A549 (cell line): ENCODE results near the gene CDK5RAP2. TPM values are rescaled to one million over a fixed set of nuclear protein-coding genes. Genes with fewer than 3 reads are reported as not detected.
"Not testable (repeated sequence)": the region's sequence is repeated elsewhere in the genome, so short reads cannot be mapped to it uniquely, and the experiment has no call there.

Experiments
- ATAC-seq, 2 experiments: fragments of 200-7000 bp in 1 of 2; fragments of >200 bp in 1 of 2; cut with Nextera tagmentation in 1 of 2; cut with Tn5 transposase in 1 of 2; 3 replicates each; pipeline versions ENCODE4 v1.8.0 to v1.9.1; 2018 to 2020; ENCODE audit warnings: mild to moderate bottlenecking in 1 of 2, moderate library complexity in 1 of 2
- CTCF ChIA-PET: fragments of 300-600 bp; sonication (Branson Sonifier 250); formaldehyde crosslinking; extraction: SDS; loops from one replicate; lab custom pipeline; 2021; ENCODE audit warnings: antibody characterized with exemption, inconsistent platforms; lab: Yijun Ruan, JAX
- POLR2A ChIA-PET: fragments of 350-600 bp; formaldehyde crosslinking; extraction: SDS; loops from one replicate; lab custom pipeline; 2021; ENCODE audit warnings: antibody characterized with exemption, inconsistent platforms; lab: Yijun Ruan, JAX
- DNase-seq, 2 experiments: peaks; one replicate each; pipeline versions ENCODE4 v3.0.0 to v3.0.0-alpha.2; 2011 to 2016; ENCODE audit warnings: low read depth in 1 of 2, low spot score in 1 of 2
- FAIRE-seq: peaks from 2 replicates; lab custom pipeline; 2011; peaks lifted over from hg19 to GRCh38; lab: Jason Lieb, UNC
- H3K27ac ChIP-seq, 2 experiments: fragments of >200 bp; sonication (Bioruptor Twin); formaldehyde crosslinking; 3 replicates each; pipeline ENCODE4 v1.5.1; 2016 to 2017
- H3K4me1 ChIP-seq: fragments of >200 bp; sonication (Bioruptor Twin); formaldehyde crosslinking; 3 replicates; pipeline ENCODE4 v1.6.1; 2016
- H3K4me2 ChIP-seq: fragments of >200 bp; sonication (Bioruptor Twin); formaldehyde crosslinking; 3 replicates; pipeline ENCODE4 v1.6.1; 2016
- H3K4me3 ChIP-seq: fragments of >200 bp; sonication (Bioruptor Twin); formaldehyde crosslinking; 3 replicates; pipeline ENCODE4 v1.5.1; 2016
- H3K9me3 ChIP-seq: fragments of >200 bp; sonication (Bioruptor Twin); formaldehyde crosslinking; 3 replicates; pipeline ENCODE4 v1.6.1; 2016
- CBX2 ChIP-seq: fragments of 200-600 bp; sonication (generic); IDR thresholded peaks from 2 replicates; pipeline ENCODE4 v1.6.1; 2016; ENCODE audit warnings: low read depth, mild to moderate bottlenecking, borderline replicate concordance
- CBX8 ChIP-seq: fragments of 200-600 bp; sonication (generic); IDR thresholded peaks from 2 replicates; pipeline ENCODE4 v1.6.1; 2016
- CHD4 ChIP-seq: fragments of 200-600 bp; sonication (generic); IDR thresholded peaks from 2 replicates; pipeline ENCODE4 v1.6.1; 2016; ENCODE audit warnings: antibody characterized with exemption, mild to moderate bottlenecking, borderline replicate concordance
- E2F6 ChIP-seq: IDR thresholded peaks from 2 replicates; pipeline ENCODE4 v1.6.1; 2012; ENCODE audit warnings: low read depth, borderline replicate concordance
- EHF ChIP-seq: fragments of 250-450 bp; sonication (Bioruptor Pico); IDR thresholded peaks from 2 replicates; pipeline ENCODE4 v1.5.0; 2020; ENCODE audit warnings: mild to moderate bottlenecking
- EHMT2 ChIP-seq: fragments of 200-600 bp; sonication (generic); IDR thresholded peaks from 2 replicates; pipeline ENCODE4 v1.6.1; 2016; ENCODE audit warnings: antibody characterized with exemption, low read depth, mild to moderate bottlenecking, moderate library complexity
- EP300 ChIP-seq, 2 experiments: fragments of >200 bp; sonication (Bioruptor Twin); formaldehyde crosslinking; IDR thresholded peaks; 2 replicates in 1 of 2; 3 replicates in 1 of 2; pipeline ENCODE4 v1.6.1; 2016 to 2017
- GATA3 ChIP-seq: IDR thresholded peaks from 2 replicates; pipeline ENCODE4 v1.6.1; 2012; ENCODE audit warnings: borderline replicate concordance
- HDAC2 ChIP-seq: fragments of 200-600 bp; sonication (generic); IDR thresholded peaks from 2 replicates; pipeline ENCODE4 v1.6.1; 2016
- HEYL ChIP-seq: fragments of 250-450 bp; sonication (Bioruptor Pico); IDR thresholded peaks from 2 replicates; pipeline ENCODE4 v1.8.0; 2021; ENCODE audit warnings: mild to moderate bottlenecking, moderate library complexity
- JUN ChIP-seq, 2 experiments: fragments of >200 bp; sonication (Bioruptor Twin); formaldehyde crosslinking; IDR thresholded peaks; 2 replicates in 1 of 2; 3 replicates in 1 of 2; pipeline ENCODE4 v1.6.1; 2016 to 2017
- JUNB ChIP-seq: fragments of >200 bp; sonication (Bioruptor Twin); formaldehyde crosslinking; IDR thresholded peaks from 2 replicates; pipeline ENCODE4 v1.6.1; 2016
- MYC ChIP-seq: IDR thresholded peaks from 2 replicates; pipeline ENCODE4 v1.6.1; 2012; ENCODE audit warnings: mild to moderate bottlenecking, inconsistent platforms, low read length, improper control_type of control experiment, borderline replicate concordance
- NFE2L2 ChIP-seq: fragments of 150-350 bp; conservative IDR thresholded peaks from 2 replicates; pipeline ENCODE4 v1.6.1; 2014; ENCODE audit warnings: low read length
- NPAS2 ChIP-seq: fragments of 250-450 bp; sonication (Bioruptor Pico); IDR thresholded peaks from 2 replicates; pipeline ENCODE4 v1.8.0; 2022; ENCODE audit warnings: mild to moderate bottlenecking, moderate library complexity, borderline replicate concordance
- POLR2A ChIP-seq: IDR thresholded peaks from 2 replicates; pipeline ENCODE4 v1.6.1; 2012; ENCODE audit warnings: mild to moderate bottlenecking, low read length
- RARB ChIP-seq: fragments of 250-450 bp; sonication (Bioruptor Pico); IDR thresholded peaks from 2 replicates; pipeline ENCODE4 v1.8.0; 2021; ENCODE audit warnings: mild to moderate bottlenecking, moderate library complexity
- RFX5 ChIP-seq: fragments of 450-650 bp; IDR thresholded peaks from 2 replicates; pipeline ENCODE4 v1.7.1; 2014; ENCODE audit warnings: antibody characterized with exemption, mild to moderate bottlenecking, moderate library complexity
- SREBF2 ChIP-seq: fragments of 450-650 bp; IDR thresholded peaks from 2 replicates; pipeline ENCODE4 v1.6.1; 2014; ENCODE audit warnings: mild to moderate bottlenecking, moderate library complexity
- ZNF302 ChIP-seq: fragments of 250-450 bp; sonication (Bioruptor Pico); IDR thresholded peaks from 2 replicates; pipeline ENCODE4 v1.9.0; 2021; ENCODE audit warnings: inconsistent platforms, mild to moderate bottlenecking, moderate library complexity
- ZSCAN20 ChIP-seq: fragments of 250-450 bp; sonication (Bioruptor Pico); IDR thresholded peaks from 2 replicates; pipeline ENCODE4 v1.8.0; 2022; ENCODE audit warnings: mild to moderate bottlenecking, moderate library complexity
- WGBS: methylation state at CpG from one replicate; pipeline ENCODE4 v1.1.6; 2017; ENCODE audit errors: missing lambda C conversion rate; 5-methylcytosine and 5-hydroxymethylcytosine counted together
- polyA plus RNA-seq, 4 experiments: library from polyadenylated mRNA; depleted of rRNA in 3 of 4; stranded (reverse); fragments of >200 nt; fragmentation: RNase III in 1 of 4; extraction: RNeasy Plus Mini Kit Qiagen cat#74134 plus additional on column Dnase treatment in 1 of 4; gene quantifications; 2 replicates in 3 of 4; 3 replicates in 1 of 4; pipeline ENCODE4 v1.2.3, GENCODE V29; 2011 to 2017
- TF ChIP-seq, protein P1 (sequence below): IDR thresholded peaks from 2 replicates; pipeline ENCODE4 v1.6.1; 2012
- TF ChIP-seq, protein P2 (sequence below): fragments of 150-350 bp; IDR thresholded peaks from 2 replicates; pipeline ENCODE4 v1.6.1; 2014; ENCODE audit warnings: low read depth, mild to moderate bottlenecking, low read length
- TF ChIP-seq, protein P3 (sequence below): fragments of >200 bp; sonication (Bioruptor Twin); formaldehyde crosslinking; IDR thresholded peaks from 3 replicates; pipeline ENCODE4 v1.5.1; 2016

Gene CDK5RAP2
- polyA plus RNA-seq, 2 of the 4 experiments (the other 2 are of a cell fraction): 29.1 to 44.6 TPM

- TF ChIP-seq, protein P1, sequence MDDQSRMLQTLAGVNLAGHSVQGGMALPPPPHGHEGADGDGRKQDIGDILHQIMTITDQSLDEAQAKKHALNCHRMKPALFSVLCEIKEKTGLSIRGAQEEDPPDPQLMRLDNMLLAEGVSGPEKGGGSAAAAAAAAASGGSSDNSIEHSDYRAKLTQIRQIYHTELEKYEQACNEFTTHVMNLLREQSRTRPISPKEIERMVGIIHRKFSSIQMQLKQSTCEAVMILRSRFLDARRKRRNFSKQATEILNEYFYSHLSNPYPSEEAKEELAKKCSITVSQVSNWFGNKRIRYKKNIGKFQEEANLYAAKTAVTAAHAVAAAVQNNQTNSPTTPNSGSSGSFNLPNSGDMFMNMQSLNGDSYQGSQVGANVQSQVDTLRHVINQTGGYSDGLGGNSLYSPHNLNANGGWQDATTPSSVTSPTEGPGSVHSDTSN: no peak
- TF ChIP-seq EHF (CRISPR knock-in tag): no peak
- no peak for TF ChIP-seq RARB (CRISPR knock-in tag)
These were observed 116.2 kb downstream of the CDK5RAP2 start (continued) for GRCh38 chr9:120463765-120464164.

DNA sequence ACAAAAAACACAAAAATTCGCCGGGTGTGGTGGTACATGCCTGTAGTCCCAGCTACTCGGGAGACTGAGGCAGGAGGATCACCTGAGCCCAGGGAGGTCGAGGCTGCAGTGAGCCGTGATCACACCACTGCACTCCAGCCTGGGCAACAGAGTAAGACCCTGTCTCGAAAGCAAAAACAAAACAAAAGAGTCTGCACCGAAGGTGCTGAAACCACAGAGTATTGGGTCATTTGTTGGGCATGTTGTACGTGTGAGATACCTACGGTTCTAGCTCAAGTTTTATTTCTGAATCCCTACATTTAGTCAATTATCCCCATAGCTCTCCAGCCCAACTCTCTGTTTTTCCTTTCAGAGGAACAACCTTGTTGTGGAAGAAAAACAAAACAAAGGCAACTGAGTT, 118.3 kb downstream of the CDK5RAP2 start:
- H3K9me3 ChIP-seq, ATAC-seq, DNase-seq, POLR2A ChIA-PET, CTCF ChIA-PET, H3K4me3 ChIP-seq, H3K27ac ChIP-seq, H3K4me2 ChIP-seq, FAIRE-seq, H3K4me1 ChIP-seq: not testable (repeated sequence)
- WGBS: 90% methylated on average over 9 of the region's 9 CpGs

DNA sequence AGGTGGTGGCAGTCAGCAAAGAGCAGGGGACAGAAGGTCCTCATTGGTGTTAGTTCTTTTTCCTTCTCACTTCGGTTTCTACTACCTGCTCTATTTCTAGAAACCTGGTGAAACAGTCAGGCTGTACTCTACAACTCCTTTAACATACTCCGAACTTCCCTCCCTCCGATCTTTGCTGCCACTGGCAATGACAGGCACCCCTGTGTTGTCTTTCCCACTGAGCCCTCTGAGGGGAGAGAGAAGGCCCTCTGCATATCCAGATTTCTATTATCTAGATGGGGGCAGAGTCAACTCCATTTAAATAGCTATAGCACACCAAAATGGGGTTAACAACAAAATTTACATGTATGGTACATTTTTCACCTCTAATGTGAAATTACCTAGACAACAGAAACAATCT, 123.7 kb downstream of the CDK5RAP2 start:
- H3K4me3 ChIP-seq: no peak overlapping the region
- H3K27ac ChIP-seq: no peak overlapping the region
- H3K9me3 ChIP-seq: no peaks in the 10 kb centered on the region
- ChIA-PET CTCF (interaction anchor here (0.8 to 2.9 kb wide), 2 partner anchors 12 to 14 kb away, joined by 3 to 8 read pairs; no protein-coding TSS in a partner anchor), POLR2A (no interaction called here)
- H3K4me1 ChIP-seq: no peaks in the 10 kb centered on the region
- H3K4me2 ChIP-seq: no peak overlapping the region
- 87% methylated on average over 3 of the region's 3 CpGs for WGBS
- no peak for DNase-seq
- TF ChIP-seq E2F6 (no peak), JUN (IDR thresholded peaks at IDR 0.05) (no peak), JUNB (no peak)
- no peak for FAIRE-seq
- no peak for ATAC-seq

DNA sequence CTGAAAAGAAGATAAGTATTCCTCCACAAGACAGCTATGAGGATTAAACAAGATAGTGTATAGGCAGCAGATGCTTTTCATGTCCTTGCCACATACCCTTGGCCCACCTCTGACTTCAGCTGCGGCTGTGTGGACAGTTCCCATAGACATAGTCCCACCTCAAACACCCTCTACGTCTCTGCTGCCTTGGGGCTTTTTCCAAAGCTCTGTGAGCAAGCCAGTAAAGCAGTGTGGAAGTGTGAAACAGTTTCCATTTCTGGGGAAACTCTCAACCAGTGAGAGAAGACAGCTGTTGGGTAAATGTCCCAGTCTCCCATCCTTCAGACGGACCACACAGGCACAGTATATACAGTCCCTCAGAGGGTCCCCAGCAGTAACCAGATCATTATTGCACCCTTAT, 125.5 kb downstream of the CDK5RAP2 start:
- FAIRE-seq: no peak
- no peak overlapping the region for H3K4me2 ChIP-seq
- no peak for TF ChIP-seq EHF (CRISPR knock-in tag)
- no peak for TF ChIP-seq POLR2A
- TF ChIP-seq, all 56 proteins: peak for 0
- ChIA-PET POLR2A (no interaction called here), CTCF (no interaction called here)
- Histone ChIP-seq H3K9me3 (no peaks in the 10 kb centered on the region), H3K4me3 (no peak overlapping the region), H3K4me1 (no peaks in the 10 kb centered on the region), H3K27ac (no peak overlapping the region)
- ATAC-seq (no peak), DNase-seq (no peak)
- WGBS: 84% methylated on average over 3 of the region's 3 CpGs

GRCh38 chr9:120453792-120454191, 126.2 kb downstream of the CDK5RAP2 start:
- Histone ChIP-seq H3K4me1 (no peaks in the 10 kb centered on the region), H3K4me2 (no peak overlapping the region), H3K27ac (no peak overlapping the region), H3K4me3 (no peak overlapping the region), H3K9me3 (no peaks in the 10 kb centered on the region)
- POLR2A ChIA-PET: no interaction called here
- CTCF ChIA-PET: interaction anchor here (1.1 kb wide), 1 partner anchor 24 kb away, joined by 3 read pairs; no protein-coding TSS in a partner anchor
- 85% methylated on average over 4 of the region's 4 CpGs for WGBS
- DNase-seq (no peak), ATAC-seq (no peak), FAIRE-seq (no peak)
- TF ChIP-seq NPAS2 (no peak), CHD4 (no peak), RFX5 (no peak), EHMT2 (no peak)

DNA sequence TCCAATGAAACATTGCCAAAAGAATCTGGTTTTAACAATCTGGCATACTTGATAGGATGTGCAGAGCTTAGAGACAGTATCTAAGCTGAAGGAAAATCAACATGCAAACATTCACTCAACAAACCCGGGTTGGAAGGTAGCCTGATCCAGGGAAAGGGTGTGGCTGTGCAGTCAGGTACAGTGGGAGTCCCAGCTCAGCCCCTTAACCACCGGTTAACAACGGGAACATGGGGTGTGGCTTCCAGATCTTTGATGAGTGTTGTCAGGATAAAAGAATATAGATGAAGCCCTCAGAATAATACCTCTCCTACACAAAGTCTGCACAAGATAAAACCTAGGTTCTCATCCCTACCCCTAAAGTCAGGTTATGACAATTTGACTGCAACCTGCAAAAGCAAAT, 127.3 kb downstream of the CDK5RAP2 start:
- H3K27ac ChIP-seq: no peak overlapping the region
- H3K4me2 ChIP-seq: no peak overlapping the region
- H3K9me3 ChIP-seq: no peaks in the 10 kb centered on the region
- no peak for DNase-seq
- no peak for ATAC-seq
- ChIA-PET CTCF (no interaction called here), POLR2A (no interaction called here)
- 81% methylated on average over 3 of the region's 3 CpGs for WGBS
- H3K4me1 ChIP-seq: no peaks in the 10 kb centered on the region
- FAIRE-seq: no peak
- H3K4me3 ChIP-seq: no peak overlapping the region
- no peak for TF ChIP-seq NFE2L2
- TF ChIP-seq, protein P2, sequence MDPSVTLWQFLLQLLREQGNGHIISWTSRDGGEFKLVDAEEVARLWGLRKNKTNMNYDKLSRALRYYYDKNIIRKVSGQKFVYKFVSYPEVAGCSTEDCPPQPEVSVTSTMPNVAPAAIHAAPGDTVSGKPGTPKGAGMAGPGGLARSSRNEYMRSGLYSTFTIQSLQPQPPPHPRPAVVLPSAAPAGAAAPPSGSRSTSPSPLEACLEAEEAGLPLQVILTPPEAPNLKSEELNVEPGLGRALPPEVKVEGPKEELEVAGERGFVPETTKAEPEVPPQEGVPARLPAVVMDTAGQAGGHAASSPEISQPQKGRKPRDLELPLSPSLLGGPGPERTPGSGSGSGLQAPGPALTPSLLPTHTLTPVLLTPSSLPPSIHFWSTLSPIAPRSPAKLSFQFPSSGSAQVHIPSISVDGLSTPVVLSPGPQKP: no peak
- no peak for TF ChIP-seq EP300 (IDR thresholded peaks at IDR 0.05)
- no peak for TF ChIP-seq MYC
- no peak for TF ChIP-seq HEYL (CRISPR knock-in tag)
- TF ChIP-seq, protein P3, sequence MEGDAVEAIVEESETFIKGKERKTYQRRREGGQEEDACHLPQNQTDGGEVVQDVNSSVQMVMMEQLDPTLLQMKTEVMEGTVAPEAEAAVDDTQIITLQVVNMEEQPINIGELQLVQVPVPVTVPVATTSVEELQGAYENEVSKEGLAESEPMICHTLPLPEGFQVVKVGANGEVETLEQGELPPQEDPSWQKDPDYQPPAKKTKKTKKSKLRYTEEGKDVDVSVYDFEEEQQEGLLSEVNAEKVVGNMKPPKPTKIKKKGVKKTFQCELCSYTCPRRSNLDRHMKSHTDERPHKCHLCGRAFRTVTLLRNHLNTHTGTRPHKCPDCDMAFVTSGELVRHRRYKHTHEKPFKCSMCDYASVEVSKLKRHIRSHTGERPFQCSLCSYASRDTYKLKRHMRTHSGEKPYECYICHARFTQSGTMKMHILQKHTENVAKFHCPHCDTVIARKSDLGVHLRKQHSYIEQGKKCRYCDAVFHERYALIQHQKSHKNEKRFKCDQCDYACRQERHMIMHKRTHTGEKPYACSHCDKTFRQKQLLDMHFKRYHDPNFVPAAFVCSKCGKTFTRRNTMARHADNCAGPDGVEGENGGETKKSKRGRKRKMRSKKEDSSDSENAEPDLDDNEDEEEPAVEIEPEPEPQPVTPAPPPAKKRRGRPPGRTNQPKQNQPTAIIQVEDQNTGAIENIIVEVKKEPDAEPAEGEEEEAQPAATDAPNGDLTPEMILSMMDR: no peak
- no peak for TF ChIP-seq GATA3
- no peak for TF ChIP-seq EHF (CRISPR knock-in tag)
- TF ChIP-seq ZSCAN20 (CRISPR knock-in tag): no peak
- no peak for TF ChIP-seq CBX8
- TF ChIP-seq HDAC2: no peak
- TF ChIP-seq CBX2: no peak
- TF ChIP-seq SREBF2: no peak
- no peak for TF ChIP-seq ZNF302
- TF ChIP-seq JUNB: no peak
- TF ChIP-seq RFX5: no peak
